Measurements from ENCODE around the gene GCG.

Gene GCG

DNA sequence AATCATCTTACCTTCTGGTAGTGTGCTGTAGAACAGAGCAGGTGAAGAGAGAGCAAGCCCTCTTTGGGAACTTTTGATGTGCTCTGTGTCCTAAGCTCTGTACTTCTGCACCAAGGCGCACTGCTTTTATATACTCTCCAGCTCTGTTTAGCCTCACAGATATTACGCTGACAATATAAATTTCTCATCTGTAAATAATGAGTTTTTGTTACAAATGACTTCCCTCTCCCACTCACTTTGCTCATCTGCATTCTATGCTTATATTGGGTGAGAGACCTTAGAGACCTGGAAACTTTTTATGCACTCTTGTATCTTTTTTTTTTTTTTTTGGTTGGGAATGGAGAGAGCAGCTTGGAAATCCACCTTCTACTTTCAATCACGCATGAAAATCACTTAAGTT, at the start of gene GCG:
Gene GCG, minus strand, starts transcription at position 101 of the 400 bp plus-strand sequence. CDS start 3,069 bp downstream, outside the sequence.
- no peak for DNase-seq (ENCODE audit: low read depth)

- no peak for DNase-seq (ENCODE audit: low read depth)
Measured at GRCh38 chr2:162200636-162201035, 48.6 kb upstream of the GCG start.

GRCh38 chr2:162199913-162200312, 47.9 kb upstream of the GCG start:
- DNase-seq (ENCODE audit: low read depth): no peak

GRCh38 chr2:162198239-162198638, 46.2 kb upstream of the GCG start:
- peak; percentile 93 for DNase-seq (ENCODE audit: low read depth)

DNA sequence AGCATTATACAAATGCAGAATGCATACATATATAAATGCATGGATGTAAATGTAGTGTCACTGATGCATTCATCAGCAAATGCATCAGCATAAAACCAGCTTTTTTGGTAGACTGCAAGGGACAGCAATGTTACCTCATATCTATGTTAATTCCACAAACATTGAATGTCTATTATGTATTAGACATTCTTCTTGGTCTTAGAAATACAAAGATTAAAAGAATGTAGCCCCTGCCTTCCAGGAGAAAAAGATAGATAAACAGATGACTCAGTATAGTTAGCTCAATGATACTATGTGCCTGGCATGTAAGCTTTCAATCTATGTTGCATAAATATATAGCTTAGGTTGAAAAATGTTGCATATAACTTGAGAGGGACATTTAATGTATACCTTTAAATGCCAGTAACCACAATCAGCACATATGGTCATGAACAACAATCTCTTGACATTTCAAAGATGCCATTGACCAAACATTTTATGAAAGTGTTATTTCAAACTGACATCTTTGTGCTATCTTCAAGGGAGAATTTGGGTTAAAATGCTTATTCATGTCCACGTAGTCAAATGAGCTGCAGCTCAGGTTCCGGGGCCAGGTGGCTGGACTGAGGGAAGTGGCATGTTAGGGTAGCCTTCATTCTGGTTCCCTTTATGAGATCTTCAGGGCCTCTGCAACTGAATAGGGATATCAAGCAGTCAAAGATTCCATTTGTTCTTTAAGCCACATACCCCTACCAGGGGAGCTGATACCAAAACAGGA, 45.2 kb upstream of the GCG start:
- peak; percentile 69 for DNase-seq (ENCODE audit: low read depth)

GRCh38 chr2:162196638-162197037, 44.6 kb upstream of the GCG start:
- DNase-seq (ENCODE audit: low read depth): peak; percentile 84

- no peak for DNase-seq (ENCODE audit: low read depth)
Measured at GRCh38 chr2:162188451-162188850, 36.4 kb upstream of the GCG start.

DNA sequence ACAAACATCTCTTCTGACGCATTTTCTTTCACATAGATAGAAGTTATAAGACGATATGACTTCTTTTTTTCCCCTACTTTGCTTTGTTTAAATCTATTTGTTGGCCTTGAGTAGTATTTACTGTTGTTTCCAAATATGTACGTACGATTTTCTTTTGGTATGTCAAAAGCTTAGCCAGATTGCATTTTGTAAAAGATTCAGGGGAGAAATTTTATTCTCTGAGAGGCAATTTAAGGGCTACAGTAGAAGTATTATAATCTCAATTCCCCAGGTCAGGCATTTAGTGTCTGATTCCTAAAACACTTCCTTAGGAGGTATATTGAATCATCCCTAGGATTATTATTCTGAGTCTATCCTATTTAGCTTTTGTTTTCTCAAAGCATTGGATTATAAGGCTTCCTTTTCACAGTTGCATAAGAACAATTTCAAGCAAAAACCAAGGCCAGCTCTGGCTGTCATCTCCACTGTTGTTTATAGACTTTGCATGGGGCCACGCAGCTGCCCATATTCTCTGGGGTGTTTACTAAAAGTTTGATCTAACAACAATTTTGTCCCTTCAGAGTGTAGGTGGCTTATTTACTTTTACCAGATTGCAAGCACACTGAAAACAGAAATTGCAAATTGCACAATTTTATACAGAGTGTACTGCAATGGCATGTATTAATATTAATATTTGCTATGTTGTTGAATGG, 33.6 kb upstream of the GCG start:
- DNase-seq (ENCODE audit: low read depth): no peak

DNA sequence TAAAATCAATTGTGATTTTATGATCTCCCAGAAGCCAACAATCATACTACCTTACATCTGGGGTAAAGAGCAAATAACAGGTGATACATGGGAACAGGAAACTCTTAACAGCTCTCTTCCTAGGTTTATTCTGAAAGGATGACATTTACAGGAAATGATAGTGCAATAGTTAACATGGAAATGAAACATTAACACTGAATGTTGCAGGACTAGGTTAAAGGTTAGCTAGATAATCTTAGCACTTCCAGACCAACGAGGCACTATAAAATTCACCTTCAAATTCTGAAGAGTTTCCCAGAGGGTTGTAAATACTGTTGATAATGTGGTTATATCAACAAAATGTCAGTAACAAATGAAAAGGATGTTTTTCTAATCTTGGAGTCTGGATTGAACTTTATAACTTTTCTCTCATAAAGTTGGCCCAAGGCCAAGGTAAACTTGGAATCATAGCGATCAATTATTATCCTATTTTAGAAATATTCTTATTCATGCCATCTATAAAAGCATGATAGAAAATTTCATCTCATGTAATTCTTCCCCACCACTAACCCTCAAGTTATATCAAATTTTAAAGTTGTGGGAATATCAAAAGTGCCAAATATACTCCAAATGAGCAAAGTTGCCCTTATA, 32.9 kb upstream of the GCG start:
- DNase-seq (ENCODE audit: low read depth): no peak

GRCh38 chr2:162184359-162184758, 32.3 kb upstream of the GCG start:
- no peak for DNase-seq (ENCODE audit: low read depth)

DNA sequence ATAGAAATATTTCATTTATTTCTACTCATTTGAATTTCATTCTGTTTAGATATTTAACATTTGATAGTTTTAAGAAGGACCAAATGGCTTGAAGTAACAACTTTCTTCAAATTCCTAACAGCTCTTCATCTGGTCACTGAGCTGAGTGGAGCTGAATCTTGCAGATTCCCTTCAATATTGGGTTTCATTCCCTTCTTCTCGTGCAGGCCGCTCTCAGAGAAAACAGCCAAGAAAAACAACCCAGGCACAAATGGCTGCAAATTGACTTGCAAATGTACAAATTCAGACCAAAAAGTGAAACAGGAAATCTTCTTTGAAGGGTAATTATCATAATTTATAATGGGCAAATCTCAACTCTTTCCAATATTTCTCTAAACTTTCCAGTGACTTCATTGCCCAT, 30.3 kb upstream of the GCG start:
- no peak for DNase-seq (ENCODE audit: low read depth)

DNA sequence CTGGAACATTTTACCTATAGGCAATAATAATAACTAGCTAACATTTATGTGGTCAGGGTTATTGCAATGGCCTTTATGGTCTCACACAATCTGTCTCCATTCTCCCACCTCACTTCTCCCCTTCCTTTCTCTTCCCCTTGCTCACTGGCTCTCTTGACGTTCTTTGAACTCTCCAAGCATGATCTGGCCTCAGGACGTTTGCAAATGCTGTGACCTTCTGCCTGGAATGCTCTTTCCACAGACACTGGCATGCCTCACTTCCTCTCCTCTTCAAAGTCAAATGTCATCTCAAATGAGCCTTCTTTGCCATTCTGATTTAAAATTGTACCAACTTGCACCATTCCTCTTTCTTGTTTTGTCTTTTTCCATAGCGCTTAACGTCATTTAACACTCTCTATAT, 25.3 kb upstream of the GCG start:
- DNase-seq (ENCODE audit: low read depth): no peak

DNA sequence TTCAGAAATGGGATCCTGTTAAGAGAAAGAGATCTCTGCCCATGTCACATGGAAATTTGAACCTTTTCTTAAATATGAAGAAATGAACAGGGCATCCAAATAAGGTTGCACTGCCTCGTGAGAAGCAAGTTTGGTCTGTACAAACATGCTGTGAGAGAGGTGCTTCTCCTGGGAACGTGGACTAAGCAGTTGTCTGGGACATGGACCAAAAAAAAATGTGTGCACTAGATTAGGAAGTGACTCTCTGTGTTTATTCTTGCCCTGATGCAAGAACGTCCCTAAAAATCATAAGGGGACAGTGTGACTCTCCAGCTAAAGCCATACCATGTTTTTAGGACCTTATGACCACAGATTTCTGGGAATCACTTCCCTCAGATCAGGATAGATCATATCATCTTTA, 23.7 kb upstream of the GCG start:
- no peak for DNase-seq (ENCODE audit: low read depth)

- peak; percentile 48 for DNase-seq (ENCODE audit: low read depth)
Measured at GRCh38 chr2:162174746-162175145, 22.7 kb upstream of the GCG start.

GRCh38 chr2:162172802-162173370, 20.8 kb upstream of the GCG start:
- DNase-seq (ENCODE audit: low read depth): no peak

GRCh38 chr2:162166745-162167144, 14.7 kb upstream of the GCG start:
- no peak for DNase-seq (ENCODE audit: low read depth)

DNA sequence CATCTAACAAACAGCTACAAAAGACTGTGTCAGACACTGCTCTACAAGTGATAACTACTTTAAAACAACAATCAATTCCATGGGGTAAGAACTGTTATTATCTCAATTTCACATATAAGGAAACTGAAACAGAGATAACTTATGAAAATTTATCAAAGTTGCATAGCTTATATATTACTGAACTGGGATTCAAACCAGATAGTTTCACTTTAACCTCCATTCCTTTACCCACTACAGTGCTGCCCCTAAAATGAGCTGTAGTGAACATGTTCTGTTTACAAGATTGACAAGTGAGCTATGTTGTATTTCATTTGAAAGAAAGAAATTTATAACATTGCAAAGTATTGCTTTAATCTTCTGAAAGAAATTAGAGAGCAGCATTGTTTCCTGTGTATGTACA, 14.1 kb upstream of the GCG start:
- no peak for DNase-seq (ENCODE audit: low read depth)

DNA sequence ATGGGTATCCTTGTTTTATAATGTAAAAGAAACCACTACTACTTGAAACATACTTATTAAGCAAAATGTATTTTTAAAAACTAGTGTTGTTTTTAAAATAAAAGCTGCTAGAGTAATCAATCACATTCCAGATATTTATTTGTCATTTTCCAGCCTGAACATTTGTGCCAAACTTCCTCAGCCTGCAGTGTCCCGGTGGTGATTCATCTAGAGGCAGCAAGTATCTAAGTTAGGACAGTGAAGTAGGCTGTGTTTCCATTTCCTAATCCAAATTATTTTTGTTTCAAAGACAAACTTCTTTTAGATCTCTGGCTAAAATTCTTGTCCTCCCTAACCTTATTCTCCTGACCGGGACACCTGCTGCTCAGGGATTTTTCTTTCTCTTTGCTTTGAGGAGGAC, 12.8 kb upstream of the GCG start:
- DNase-seq (ENCODE audit: low read depth): no peak

DNA sequence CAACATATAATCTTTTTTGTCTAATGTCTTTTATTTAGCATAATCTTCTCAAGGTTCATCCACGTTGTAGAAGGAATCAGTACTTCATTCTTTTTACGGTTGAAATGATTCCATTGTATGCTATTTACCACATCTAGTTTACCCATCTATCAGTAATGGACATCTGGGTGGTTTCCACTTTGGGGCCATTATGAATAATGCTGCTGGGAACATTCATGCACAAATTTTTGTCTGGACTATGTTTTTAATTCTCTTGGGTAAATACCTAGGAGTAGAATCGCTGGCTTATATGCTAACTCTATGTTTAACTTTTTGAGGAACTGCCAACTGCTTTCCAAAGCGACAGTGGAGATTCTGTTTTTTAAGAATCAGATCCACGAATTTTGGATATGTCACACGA, 7.4 kb upstream of the GCG start:
- no peak for DNase-seq (ENCODE audit: low read depth)

DNA sequence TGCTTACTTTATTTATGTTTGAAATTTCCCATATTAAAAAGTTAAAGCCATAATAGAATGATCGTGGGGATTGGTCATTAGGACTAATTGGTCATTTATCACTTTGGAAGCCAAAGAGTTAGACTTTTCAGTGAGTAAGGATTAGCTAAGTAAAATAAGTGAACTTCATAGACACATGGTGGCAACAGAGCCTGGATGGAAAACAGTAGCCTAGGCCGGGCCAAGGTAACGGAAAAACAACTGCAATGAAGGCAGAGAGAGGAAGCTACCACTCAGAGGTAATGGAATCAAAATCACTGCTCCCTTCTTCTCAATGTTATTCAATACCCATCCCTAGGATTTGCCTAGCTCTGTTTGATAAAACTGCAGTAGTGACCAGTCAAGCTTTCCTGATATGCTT, 4.1 kb upstream of the GCG start:
- DNase-seq (ENCODE audit: low read depth): no peak

GRCh38 chr2:162155093-162155492, 3.0 kb upstream of the GCG start:
- no peak for DNase-seq (ENCODE audit: low read depth)

DNA sequence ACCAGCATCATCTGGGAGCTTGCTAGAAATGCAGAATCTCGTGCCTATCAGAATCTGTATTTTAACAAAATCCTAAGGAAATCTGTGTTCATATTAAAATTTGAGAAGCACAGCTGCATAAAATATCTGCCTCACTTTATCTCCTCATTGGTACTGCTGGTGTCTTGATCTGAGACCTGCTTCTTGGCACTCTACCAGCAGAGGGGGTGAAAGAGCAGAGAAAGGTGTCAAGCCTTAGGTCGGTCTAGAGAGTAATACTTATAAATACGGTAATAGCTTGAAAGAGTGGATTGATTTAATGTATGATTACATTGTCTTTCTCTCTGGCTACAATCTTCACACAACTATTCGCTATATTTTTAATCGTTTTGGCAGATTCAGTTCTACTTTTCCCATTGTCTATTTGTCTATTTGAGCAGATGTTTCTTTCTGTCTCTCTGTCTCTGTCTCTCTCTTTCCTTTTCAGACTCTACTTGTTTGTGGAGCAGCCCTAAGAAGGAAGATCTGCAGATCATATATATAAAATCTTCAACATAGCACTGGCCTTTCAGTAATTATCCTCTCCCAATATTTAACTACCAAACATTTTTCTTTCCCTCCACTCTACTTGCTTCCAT, 1.7 kb upstream of the GCG start:
- DNase-seq (ENCODE audit: low read depth): peak; percentile 54

GRCh38 chr2:162149940-162150339, 2.1 kb downstream of the GCG start:
- no peak for DNase-seq (ENCODE audit: low read depth)
